Measurements from ENCODE around the gene PLXNB2. TPM values are rescaled to one million over a fixed set of nuclear protein-coding genes. Genes with fewer than 3 reads are reported as not detected.

Gene PLXNB2
- total and polyA plus RNA-seq, 2 of the 4 experiments (the other 2 are of a cell fraction) = 73.1 to 202 TPM

- Histone ChIP-seq H3K9me1 (ENCODE audit: insufficient read depth, low read length) (peaks cover 14% of the 10 kb centered on the region), H3K79me1 (ENCODE audit: low read depth in 1 of 2, low read length in 2 of 2) (peaks cover 24 to 71% of the 10 kb centered on the region in 2 experiments), H4K5ac (ENCODE audit: low read depth, low read length) (no peak overlapping the region), H3K36me3 (ENCODE audit: control insufficient read depth, insufficient read depth, low read length) (peaks cover 21% of the 10 kb centered on the region), H4K8ac (ENCODE audit: low read depth in 2 of 2, low read length in 2 of 2) (no peak overlapping the region), H2BK20ac (ENCODE audit: low read depth, low read length) (no peak overlapping the region), H3K18ac (ENCODE audit: low read depth, low read length) (no peak overlapping the region), H2AK9ac (replicated peaks; ENCODE audit: low read depth, low read length, poor library complexity) (no peak overlapping the region), H3K27me3 (ENCODE audit: control insufficient read depth, insufficient read depth, low read length) (no peaks in the 10 kb centered on the region), H3K9me3 (ENCODE audit: control insufficient read depth, insufficient read depth, low read length) (no peaks in the 10 kb centered on the region), H3K23ac (ENCODE audit: low read depth, low read length) (no peak overlapping the region), H4K91ac (ENCODE audit: insufficient read depth, low read depth, low read length) (no peak overlapping the region), H2BK120ac (ENCODE audit: low read depth, low read length) (no peak overlapping the region), H2BK15ac (ENCODE audit: low read depth, low read length) (no peak overlapping the region), H3K4ac (ENCODE audit: low read depth, low read length) (no peak overlapping the region), H3K56ac (ENCODE audit: extremely low read depth, insufficient read depth, low read length) (no peak overlapping the region), H4K20me1 (ENCODE audit: insufficient read depth, low read length) (peaks cover 64% of the 10 kb centered on the region), H3K4me3 (ENCODE audit: insufficient read depth, low read depth, low read length) (no peak overlapping the region), H3K4me1 (ENCODE audit: control insufficient read depth, insufficient read depth, low read length) (peaks cover 2% of the 10 kb centered on the region; the same call in 1 of the 2 replicates), H3K27ac (ENCODE audit: insufficient read depth, low read length) (no peak overlapping the region), H3K9ac (ENCODE audit: low read depth, low read length) (no peak overlapping the region), H3K14ac (replicated peaks; ENCODE audit: low read depth, low read length) (no peak overlapping the region), H3K4me2 (ENCODE audit: low read depth, low read length) (no peak overlapping the region), H2AFZ (replicated peaks; ENCODE audit: low read length, poor library complexity) (no peak overlapping the region), H2BK5ac (ENCODE audit: low read depth, low read length, poor library complexity, severe bottlenecking) (no peak overlapping the region), H2AK5ac (ENCODE audit: low read depth, low read length) (no peak overlapping the region)
- dilution Hi-C loops (cut with HindIII; ENCODE audit: low sequenced_read_pairs, unreplicated experiment) = no loop called here
- CTCF ChIA-PET = no interaction called here
- ATAC-seq (ENCODE audit: low read depth) (no peak), DNase-seq (no peak)
- POLR2A ChIA-PET (ENCODE audit: unreplicated experiment) = no interaction called here
- in situ Hi-C loops (cut with MboI; ENCODE audit: low sequenced_read_pairs) = no loop called here
- no peak for TF ChIP-seq POLR2A (IDR thresholded peaks at IDR 0.05; ENCODE audit: low read depth, low read length)
- TF ChIP-seq RFX5 (IDR thresholded peaks at IDR 0.05; ENCODE audit: low read depth, low read length) = no peak
- no peak for TF ChIP-seq MXI1 (IDR thresholded peaks at IDR 0.05; ENCODE audit: borderline replicate concordance, low read depth, low read length)
- TF ChIP-seq RAD21 (IDR thresholded peaks at IDR 0.05; ENCODE audit: low read length) = no peak
- no peak for TF ChIP-seq USF2 (IDR thresholded peaks at IDR 0.05; ENCODE audit: low read depth, low read length)
- TF ChIP-seq MAZ (IDR thresholded peaks at IDR 0.05; ENCODE audit: borderline replicate concordance, low read depth, low read length) = no peak
- no peak for TF ChIP-seq SMC3 (IDR thresholded peaks at IDR 0.05; ENCODE audit: low read depth, low read length)
- TF ChIP-seq RCOR1 (IDR thresholded peaks at IDR 0.05; ENCODE audit: insufficient replicate concordance, low read length) = no peak
- no peak for TF ChIP-seq CEBPB (IDR thresholded peaks at IDR 0.05; ENCODE audit: low read depth, low read length)
- no peak for TF ChIP-seq CTCF (conservative IDR thresholded peaks at IDR 0.05; ENCODE audit: low read depth, low read length)
- TF ChIP-seq NFE2L2 (IDR thresholded peaks at IDR 0.05; ENCODE audit: low read depth, low read length) = no peak
- no peak for TF ChIP-seq FOS (IDR thresholded peaks at IDR 0.05; ENCODE audit: low read depth, low read length)
- no peak for TF ChIP-seq ELK1 (IDR thresholded peaks at IDR 0.05; ENCODE audit: borderline replicate concordance, low read depth, low read length)
- TF ChIP-seq CHD1 (IDR thresholded peaks at IDR 0.05; ENCODE audit: low read depth, low read length) = no peak
- TF ChIP-seq BHLHE40 (IDR thresholded peaks at IDR 0.05; ENCODE audit: low read depth, low read length) = no peak
- no peak for TF ChIP-seq MAFK (IDR thresholded peaks at IDR 0.05; ENCODE audit: low read depth, low read length)
- intact Hi-C loops (cut with micrococcal nuclease) = no loop called here
- BruUV-seq (replicated peaks) = no TSS peak
- WGBS, 2 experiments (ENCODE audit: extremely low coverage in 2 of 2, insufficient read length in 1 of 2) = 89% methylated on average over 6 of the region's 9 CpGs; no CpG with 5 or more reads in 1 of the 2 experiments
These were observed 68.7 kb downstream of the PLXNB2 start for GRCh38 chr22:50238755-50239154.
